ENCODE data around the gene POLL. TPM values are rescaled to one million over a fixed set of nuclear protein-coding genes. Genes with fewer than 3 reads are reported as not detected.

Gene POLL
- total RNA-seq, 1 experiment from 2014 or later: 35.5 TPM

- no peak for TF ChIP-seq CTCF (IDR thresholded peaks at IDR 0.05; ENCODE audit: insufficient read depth in 1 of 2, low read depth in 1 of 2, low read length in 1 of 2, severe bottlenecking in 1 of 2, unreplicated experiment in 1 of 2)
- no TSS peak for BruUV-seq (replicated peaks)
- H3K27me3 ChIP-seq (replicated peaks; ENCODE audit: control insufficient read depth, insufficient read depth, low read length): no peaks in the 10 kb centered on the region
- Mint-ChIP-seq H3K4me1 (ENCODE audit: low read depth, unreplicated experiment) (no peaks in the 10 kb centered on the region), H3K27me3 (ENCODE audit: insufficient read depth, unreplicated experiment) (peaks cover 7% of the 10 kb centered on the region), H3K27ac (ENCODE audit: unreplicated experiment) (no peak overlapping the region), H3K4me3 (ENCODE audit: unreplicated experiment) (no peak overlapping the region), H3K36me3 (ENCODE audit: insufficient read depth, unreplicated experiment) (peaks cover 8% of the 10 kb centered on the region), H3K9me3 (ENCODE audit: unreplicated experiment) (no peaks in the 10 kb centered on the region)
- ChIA-PET POLR2A (no interaction called here), CTCF (no interaction called here)
- H3K4me1 ChIP-seq: peaks cover 6% of the 10 kb centered on the region; the same call in 1 of the 2 replicates
- DNase-seq: no peak
- H3K4me3 ChIP-seq (ENCODE audit: low read depth, low read length): no peak overlapping the region
- intact Hi-C loops (cut with micrococcal nuclease; ENCODE audit: unreplicated experiment): no loop called here
- no peaks in the 10 kb centered on the region for H3K36me3 ChIP-seq (ENCODE audit: control insufficient read depth, insufficient read depth, low read length)
- H3K9me3 ChIP-seq: no peaks in the 10 kb centered on the region
Observed at GRCh38 chr10:101565936-101566332, 22.1 kb downstream of the POLL start.

DNA sequence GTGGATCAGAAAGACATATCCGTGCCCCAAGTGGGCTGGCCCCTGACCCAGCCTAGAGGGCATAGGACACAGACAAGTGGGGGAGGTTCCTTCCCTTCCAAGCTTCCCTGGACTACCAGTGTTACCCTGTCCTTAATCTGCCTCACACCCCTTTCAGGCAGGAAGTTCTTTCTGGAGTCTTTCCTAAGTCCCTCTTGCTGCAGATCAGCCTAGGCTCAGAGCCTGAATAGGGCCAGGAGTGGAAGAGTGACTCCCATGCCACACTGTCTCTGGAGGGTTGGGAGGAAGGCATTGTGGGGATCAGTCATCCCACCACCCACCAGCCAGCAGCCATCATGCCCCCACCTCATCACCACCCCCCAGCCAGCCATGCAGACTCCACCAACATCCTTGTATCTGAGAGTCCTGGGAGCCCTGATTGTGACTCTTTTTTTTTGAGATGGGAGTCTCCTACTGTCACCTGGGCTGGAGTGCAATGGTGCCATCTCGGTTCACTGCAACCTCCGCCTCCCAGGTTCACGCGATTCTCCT, 22.6 kb downstream of the POLL start:
- ChIA-PET POLR2A (no interaction called here), CTCF (no interaction called here)
- H3K27me3 ChIP-seq (replicated peaks; ENCODE audit: control insufficient read depth, insufficient read depth, low read length): no peaks in the 10 kb centered on the region
- no peak overlapping the region for H3K4me3 Mint-ChIP-seq (ENCODE audit: unreplicated experiment)
- H3K36me3 ChIP-seq (ENCODE audit: control insufficient read depth, insufficient read depth, low read length): no peaks in the 10 kb centered on the region
- no TSS peak for BruUV-seq (replicated peaks)
- H3K4me1 ChIP-seq: peaks cover under 1% of the 10 kb centered on the region; the same call in 1 of the 2 replicates
- no peaks in the 10 kb centered on the region for H3K9me3 Mint-ChIP-seq (ENCODE audit: unreplicated experiment)
- no peaks in the 10 kb centered on the region for H3K4me1 Mint-ChIP-seq (ENCODE audit: low read depth, unreplicated experiment)
- H3K36me3 Mint-ChIP-seq (ENCODE audit: insufficient read depth, unreplicated experiment): peaks cover 13% of the 10 kb centered on the region
- H3K4me3 ChIP-seq (ENCODE audit: low read depth, low read length): no peak overlapping the region
- intact Hi-C loops (cut with micrococcal nuclease; ENCODE audit: unreplicated experiment): no loop called here
- H3K9me3 ChIP-seq: no peaks in the 10 kb centered on the region
- no peak for TF ChIP-seq CTCF (IDR thresholded peaks at IDR 0.05; ENCODE audit: insufficient read depth in 1 of 2, low read depth in 1 of 2, low read length in 1 of 2, severe bottlenecking in 1 of 2, unreplicated experiment in 1 of 2)
- H3K27me3 Mint-ChIP-seq (ENCODE audit: insufficient read depth, unreplicated experiment): peaks cover 7% of the 10 kb centered on the region
- H3K27ac Mint-ChIP-seq (ENCODE audit: unreplicated experiment): no peak overlapping the region
- DNase-seq: no peak

DNA sequence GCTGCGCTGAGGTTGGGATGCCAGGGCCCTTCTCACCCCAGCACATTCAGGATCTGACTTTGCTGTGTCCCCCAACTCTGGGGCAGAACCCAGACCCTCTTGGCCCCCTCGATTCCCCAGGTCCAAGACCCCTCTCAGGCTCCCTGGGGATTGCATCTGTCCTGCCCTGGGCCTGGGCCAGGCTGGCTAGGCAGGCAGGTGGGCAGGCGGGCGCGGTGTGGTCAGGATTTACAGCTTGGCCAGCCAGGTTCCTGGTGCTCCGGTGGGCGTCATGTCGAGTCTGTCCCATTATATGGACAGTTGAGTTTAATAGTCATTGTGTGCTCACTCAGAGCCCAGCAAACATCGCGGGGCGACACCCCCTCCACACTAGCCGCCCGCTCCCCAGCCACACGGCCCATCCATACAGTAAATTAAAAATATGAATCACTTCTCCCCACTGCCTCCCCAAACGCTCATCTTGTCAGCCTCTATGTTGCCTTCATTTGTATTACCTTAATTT, 23.5 kb downstream of the POLL start:
- ChIA-PET CTCF (no interaction called here), POLR2A (interaction anchor here (0.5 kb wide), 1 partner anchor 97 kb away, joined by 7 read pairs; no protein-coding TSS in a partner anchor)
- Histone ChIP-seq H3K4me1 (no peaks in the 10 kb centered on the region), H3K4me3 (ENCODE audit: low read depth, low read length) (no peak overlapping the region), H3K36me3 (ENCODE audit: control insufficient read depth, insufficient read depth, low read length) (no peaks in the 10 kb centered on the region), H3K9me3 (no peaks in the 10 kb centered on the region), H3K27me3 (replicated peaks; ENCODE audit: control insufficient read depth, insufficient read depth, low read length) (no peaks in the 10 kb centered on the region)
- no TSS peak for BruUV-seq (replicated peaks)
- H3K27ac Mint-ChIP-seq (ENCODE audit: unreplicated experiment): no peak overlapping the region
- intact Hi-C loops (cut with micrococcal nuclease; ENCODE audit: unreplicated experiment): no loop called here
- TF ChIP-seq CTCF (IDR thresholded peaks at IDR 0.05; ENCODE audit: insufficient read depth in 1 of 2, low read depth in 1 of 2, low read length in 1 of 2, severe bottlenecking in 1 of 2, unreplicated experiment in 1 of 2): no peak
- DNase-seq: no peak
- H3K4me1 Mint-ChIP-seq (ENCODE audit: low read depth, unreplicated experiment): no peaks in the 10 kb centered on the region
- H3K36me3 Mint-ChIP-seq (ENCODE audit: insufficient read depth, unreplicated experiment): peaks cover 13% of the 10 kb centered on the region
- H3K4me3 Mint-ChIP-seq (ENCODE audit: unreplicated experiment): no peak overlapping the region
- no peaks in the 10 kb centered on the region for H3K9me3 Mint-ChIP-seq (ENCODE audit: unreplicated experiment)
- H3K27me3 Mint-ChIP-seq (ENCODE audit: insufficient read depth, unreplicated experiment): peaks cover 5% of the 10 kb centered on the region
